NCI-H187 treated with DMSO at 0.1 percent for 48 hours (cell line): Measurements from ENCODE around the gene MCOLN2.
"Not testable (repeated sequence)": the region's sequence is repeated elsewhere in the genome, so short reads cannot be mapped to it uniquely, and the experiment has no call there.

Source experiments
- DNase-seq: peaks from one replicate; lab custom pipeline; 2025; lab: John Stamatoyannopoulos, UW

MCOLN2 gene

GRCh38 chr1:84941843-84942242 lies 55.1 kb downstream of the MCOLN2 start:
- no peak for DNase-seq

- no peak for DNase-seq
These were observed 56.4 kb downstream of the MCOLN2 start for GRCh38 chr1:84940481-84940880.

GRCh38 chr1:84939761-84940160 lies 57.2 kb downstream of the MCOLN2 start:
- no peak for DNase-seq

- no peak for DNase-seq
These were observed 57.8 kb downstream of the MCOLN2 start for GRCh38 chr1:84939151-84939550.

GRCh38 chr1:84936116-84936810 lies 60.6 kb downstream of the MCOLN2 start:
- DNase-seq = no peak

- no peak for DNase-seq
These were observed 63.8 kb downstream of the MCOLN2 start for GRCh38 chr1:84933011-84933611.

GRCh38 chr1:84930831-84931230 lies 66.1 kb downstream of the MCOLN2 start:
- DNase-seq = no peak

GRCh38 chr1:84930329-84930728 lies 66.6 kb downstream of the MCOLN2 start:
- no peak for DNase-seq

- DNase-seq = no peak
These were observed 67.3 kb downstream of the MCOLN2 start for GRCh38 chr1:84929581-84929980.

GRCh38 chr1:84928979-84929378 lies 67.9 kb downstream of the MCOLN2 start:
- DNase-seq = no peak

- DNase-seq = no peak
These were observed 73.6 kb downstream of the MCOLN2 start for GRCh38 chr1:84923317-84923716.

- no peak for DNase-seq
These were observed 76.8 kb downstream of the MCOLN2 start for GRCh38 chr1:84920159-84920558.

- no peak for DNase-seq
These were observed 77.4 kb downstream of the MCOLN2 start for GRCh38 chr1:84919461-84919970.

GRCh38 chr1:84918726-84919336 lies 78.1 kb downstream of the MCOLN2 start:
- no peak for DNase-seq

GRCh38 chr1:84916897-84917296 lies 80.0 kb downstream of the MCOLN2 start:
- DNase-seq = no peak

GRCh38 chr1:84913555-84913892 lies 83.4 kb downstream of the MCOLN2 start:
- no peak for DNase-seq

GRCh38 chr1:84912726-84913554 lies 84.0 kb downstream of the MCOLN2 start:
- DNase-seq = no peak

GRCh38 chr1:84908746-84909464 lies 88.0 kb downstream of the MCOLN2 start:
- DNase-seq = not testable (repeated sequence)

GRCh38 chr1:84907095-84907827 lies 89.7 kb downstream of the MCOLN2 start:
- DNase-seq = no peak

GRCh38 chr1:84902727-84903126 lies 94.2 kb downstream of the MCOLN2 start:
- not testable (repeated sequence) for DNase-seq

- no peak for DNase-seq
These were observed 96.9 kb downstream of the MCOLN2 start for GRCh38 chr1:84899969-84900368.
